ENCODE data around the gene IL1RL2. TPM values are rescaled to one million over a fixed set of nuclear protein-coding genes. Genes with fewer than 3 reads are reported as not detected.

IL1RL2 gene
- total and polyA plus RNA-seq, 2 donors (not counting 1 experiment from before 2014, with no cell fraction given) = 0.28 to 2.6 TPM

- Histone ChIP-seq H3K9ac (ENCODE audit: insufficient read depth, low read length) (no peak overlapping the region), H3K27ac (ENCODE audit: insufficient read depth, low read length) (no peak overlapping the region), H3K9me3 (ENCODE audit: control insufficient read depth, insufficient read depth, low read depth, low read length) (no peaks in the 10 kb centered on the region), H3K27me3 (ENCODE audit: control insufficient read depth, insufficient read depth, low read length) (peaks cover 6% of the 10 kb centered on the region), H4K20me1 (ENCODE audit: control insufficient read depth, extremely low read depth, insufficient read depth, low read length) (no peaks in the 10 kb centered on the region), H3K4me2 (ENCODE audit: extremely low read depth, insufficient read depth, low read length) (no peak overlapping the region), H3K4me3 (replicated peaks in 1 of 4; ENCODE audit: control extremely low read depth in 1 of 4, insufficient read depth in 1 of 4, low read depth in 3 of 4, low read length in 4 of 4) (no peak overlapping the region), H3K4me1 (ENCODE audit: control insufficient read depth, extremely low read depth, insufficient read depth, low read length) (peaks cover 5% of the 10 kb centered on the region), H3K36me3 (ENCODE audit: control insufficient read depth, insufficient read depth, low read length) (no peaks in the 10 kb centered on the region), H3K79me2 (ENCODE audit: control insufficient read depth, insufficient read depth, low read length) (no peaks in the 10 kb centered on the region), H2AFZ (ENCODE audit: low read length) (no peak overlapping the region)
- TF ChIP-seq, protein P1, sequence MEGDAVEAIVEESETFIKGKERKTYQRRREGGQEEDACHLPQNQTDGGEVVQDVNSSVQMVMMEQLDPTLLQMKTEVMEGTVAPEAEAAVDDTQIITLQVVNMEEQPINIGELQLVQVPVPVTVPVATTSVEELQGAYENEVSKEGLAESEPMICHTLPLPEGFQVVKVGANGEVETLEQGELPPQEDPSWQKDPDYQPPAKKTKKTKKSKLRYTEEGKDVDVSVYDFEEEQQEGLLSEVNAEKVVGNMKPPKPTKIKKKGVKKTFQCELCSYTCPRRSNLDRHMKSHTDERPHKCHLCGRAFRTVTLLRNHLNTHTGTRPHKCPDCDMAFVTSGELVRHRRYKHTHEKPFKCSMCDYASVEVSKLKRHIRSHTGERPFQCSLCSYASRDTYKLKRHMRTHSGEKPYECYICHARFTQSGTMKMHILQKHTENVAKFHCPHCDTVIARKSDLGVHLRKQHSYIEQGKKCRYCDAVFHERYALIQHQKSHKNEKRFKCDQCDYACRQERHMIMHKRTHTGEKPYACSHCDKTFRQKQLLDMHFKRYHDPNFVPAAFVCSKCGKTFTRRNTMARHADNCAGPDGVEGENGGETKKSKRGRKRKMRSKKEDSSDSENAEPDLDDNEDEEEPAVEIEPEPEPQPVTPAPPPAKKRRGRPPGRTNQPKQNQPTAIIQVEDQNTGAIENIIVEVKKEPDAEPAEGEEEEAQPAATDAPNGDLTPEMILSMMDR (conservative IDR thresholded peaks at IDR 0.05 in 1 of 2, IDR thresholded peaks at IDR 0.05 in 1 of 2; ENCODE audit: low read depth in 1 of 2, low read length in 2 of 2) = no peak
- no peak for TF ChIP-seq EZH2 (IDR thresholded peaks at IDR 0.05; ENCODE audit: low read length, missing control alignments)
- no peak for DNase-seq (ENCODE audit: low read depth in 2 of 2)
These were observed 74.8 kb downstream of the IL1RL2 start for GRCh38 chr2:102261467-102262135.

DNA sequence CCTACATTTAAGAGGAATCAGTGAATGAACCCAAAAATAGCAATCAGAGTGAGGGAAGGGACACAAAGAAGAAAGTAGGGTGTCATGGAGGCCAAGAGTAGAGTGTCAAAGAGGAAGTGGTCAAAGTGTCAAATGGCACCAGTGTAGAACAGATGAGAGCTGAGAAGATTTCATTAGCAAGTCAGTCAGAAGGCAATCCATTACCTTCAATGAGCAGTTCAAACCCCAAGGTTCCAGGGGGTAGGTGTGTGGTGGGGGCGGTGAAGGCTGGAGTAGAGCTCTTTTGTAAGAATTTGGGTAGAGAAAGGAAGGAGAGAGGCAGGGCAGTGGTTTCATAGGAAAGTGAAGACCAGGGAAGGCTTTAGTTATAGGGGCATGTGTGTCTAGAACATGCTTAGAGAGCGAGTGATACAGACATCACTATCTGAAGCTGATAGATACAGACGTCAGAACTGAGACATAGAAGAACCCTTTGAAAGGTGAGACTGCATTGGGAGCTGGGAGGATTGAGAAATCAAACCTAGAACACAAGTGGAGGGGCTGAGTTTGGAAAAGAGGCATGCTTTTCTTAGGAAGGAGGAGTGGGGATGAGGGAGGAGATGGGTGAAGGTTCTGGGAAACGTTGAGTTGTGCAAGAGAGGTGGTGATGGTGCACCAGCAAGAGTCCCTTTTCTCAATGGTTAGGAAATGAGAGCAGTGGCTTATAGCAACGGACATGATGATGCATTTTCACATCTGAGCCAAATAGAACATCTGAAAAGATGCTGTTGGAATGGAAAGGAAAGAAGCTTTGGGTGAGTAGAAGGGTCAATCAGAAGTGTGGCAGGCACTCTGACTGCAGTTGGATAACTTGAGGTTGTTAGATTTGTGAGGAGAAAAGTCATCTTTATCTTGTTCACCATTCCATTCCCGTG, 75.7 kb downstream of the IL1RL2 start:
- H3K4me3 ChIP-seq (replicated peaks in 1 of 4; ENCODE audit: control extremely low read depth in 1 of 4, insufficient read depth in 1 of 4, low read depth in 3 of 4, low read length in 4 of 4) = no peak overlapping the region
- no peaks in the 10 kb centered on the region for H3K79me2 ChIP-seq (ENCODE audit: control insufficient read depth, insufficient read depth, low read length)
- no peak overlapping the region for H2AFZ ChIP-seq (ENCODE audit: low read length)
- no peak overlapping the region for H3K4me2 ChIP-seq (ENCODE audit: extremely low read depth, insufficient read depth, low read length)
- H3K27ac ChIP-seq (ENCODE audit: insufficient read depth, low read length) = no peak overlapping the region
- H4K20me1 ChIP-seq (ENCODE audit: control insufficient read depth, extremely low read depth, insufficient read depth, low read length) = no peaks in the 10 kb centered on the region
- no peaks in the 10 kb centered on the region for H3K36me3 ChIP-seq (ENCODE audit: control insufficient read depth, insufficient read depth, low read length)
- H3K4me1 ChIP-seq (ENCODE audit: control insufficient read depth, extremely low read depth, insufficient read depth, low read length) = peaks cover 5% of the 10 kb centered on the region
- no peaks in the 10 kb centered on the region for H3K9me3 ChIP-seq (ENCODE audit: control insufficient read depth, insufficient read depth, low read depth, low read length)
- no peak overlapping the region for H3K9ac ChIP-seq (ENCODE audit: insufficient read depth, low read length)
- H3K27me3 ChIP-seq (ENCODE audit: control insufficient read depth, insufficient read depth, low read length) = peaks cover 11% of the 10 kb centered on the region
- TF ChIP-seq, protein P1 (conservative IDR thresholded peaks at IDR 0.05 in 1 of 2, IDR thresholded peaks at IDR 0.05 in 1 of 2; ENCODE audit: low read depth in 1 of 2, low read length in 2 of 2) = no peak
- DNase-seq (ENCODE audit: low read depth in 2 of 2) = peak in 1 of 2 donors; percentile 43

- no peak for TF ChIP-seq EZH2 (IDR thresholded peaks at IDR 0.05; ENCODE audit: low read length, missing control alignments)
- TF ChIP-seq, protein P1 (conservative IDR thresholded peaks at IDR 0.05 in 1 of 2, IDR thresholded peaks at IDR 0.05 in 1 of 2; ENCODE audit: low read depth in 1 of 2, low read length in 2 of 2) = no peak
- Histone ChIP-seq H3K9ac (ENCODE audit: insufficient read depth, low read length) (no peak overlapping the region), H3K27ac (ENCODE audit: insufficient read depth, low read length) (no peak overlapping the region), H2AFZ (ENCODE audit: low read length) (no peak overlapping the region), H3K79me2 (ENCODE audit: control insufficient read depth, insufficient read depth, low read length) (no peaks in the 10 kb centered on the region), H4K20me1 (ENCODE audit: control insufficient read depth, extremely low read depth, insufficient read depth, low read length) (no peaks in the 10 kb centered on the region), H3K27me3 (ENCODE audit: control insufficient read depth, insufficient read depth, low read length) (peaks cover 17% of the 10 kb centered on the region), H3K4me2 (ENCODE audit: extremely low read depth, insufficient read depth, low read length) (no peak overlapping the region), H3K36me3 (ENCODE audit: control insufficient read depth, insufficient read depth, low read length) (no peaks in the 10 kb centered on the region), H3K4me1 (ENCODE audit: control insufficient read depth, extremely low read depth, insufficient read depth, low read length) (no peaks in the 10 kb centered on the region), H3K4me3 (replicated peaks in 1 of 4; ENCODE audit: control extremely low read depth in 1 of 4, insufficient read depth in 1 of 4, low read depth in 3 of 4, low read length in 4 of 4) (no peak overlapping the region), H3K9me3 (ENCODE audit: control insufficient read depth, insufficient read depth, low read depth, low read length) (no peaks in the 10 kb centered on the region)
- DNase-seq (ENCODE audit: low read depth in 2 of 2) = no peak
These were observed 78.1 kb downstream of the IL1RL2 start for GRCh38 chr2:102264952-102265351.

Data from fibroblast of lung (primary cell).